ENCODE data around the gene PPP1R13L. TPM values are rescaled to one million over a fixed set of nuclear protein-coding genes. Genes with fewer than 3 reads are reported as not detected.

The PPP1R13L gene
- total RNA-seq, 1 donor from 2014 or later: 5.1 TPM

DNA sequence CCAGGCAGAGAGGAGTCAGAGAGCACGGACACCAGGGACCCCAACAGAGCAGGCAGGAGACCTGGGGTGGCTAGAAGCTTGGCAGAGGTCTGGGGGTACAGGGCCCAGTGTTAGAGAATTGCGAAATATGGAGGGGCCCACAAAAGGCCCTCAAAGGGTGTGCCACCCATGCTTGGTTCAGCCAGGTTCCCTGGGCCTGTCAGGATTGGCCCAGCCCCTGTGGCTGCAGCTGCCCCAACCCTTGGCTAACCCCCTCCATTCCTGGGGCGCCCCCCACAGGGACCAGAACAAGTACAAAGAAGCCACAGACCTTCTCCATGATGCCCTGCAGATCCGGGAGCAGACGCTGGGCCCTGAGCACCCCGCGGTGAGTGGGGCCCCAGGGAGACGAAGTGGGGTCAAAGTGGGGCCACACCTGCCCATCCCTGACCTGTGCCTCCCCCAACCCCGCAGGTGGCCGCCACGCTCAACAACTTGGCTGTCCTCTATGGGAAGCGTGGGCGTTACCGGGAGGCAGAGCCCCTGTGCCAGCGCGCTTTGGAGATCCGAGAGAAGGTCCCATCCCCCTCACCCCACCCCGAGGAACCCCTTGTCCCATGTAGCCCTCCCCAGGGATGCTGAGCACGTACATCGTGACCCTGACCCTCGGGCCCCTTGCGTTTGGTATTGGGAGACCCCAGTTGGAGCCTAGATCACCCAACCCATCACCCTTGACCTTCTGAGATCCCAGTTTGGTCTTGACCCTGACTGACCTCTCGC is 56.3 kb downstream of the PPP1R13L start:
- DNase-seq (no peak), ATAC-seq (ENCODE audit: low read depth) (no peak)
- H3K4me1 Mint-ChIP-seq: no peaks in the 10 kb centered on the region
- no peaks in the 10 kb centered on the region for H3K9me3 Mint-ChIP-seq
- TF ChIP-seq CTCF (IDR thresholded peaks at IDR 0.05): no peak
- no peak overlapping the region for H3K27ac Mint-ChIP-seq
- ChIA-PET POLR2A (no interaction called here), CTCF (no interaction called here)
- intact Hi-C loops (cut with micrococcal nuclease): no loop called here
- peaks cover 21% of the 10 kb centered on the region for H3K36me3 Mint-ChIP-seq (ENCODE audit: low read depth)
- H3K4me3 Mint-ChIP-seq: no peak overlapping the region
- H3K27me3 Mint-ChIP-seq: peaks cover 10% of the 10 kb centered on the region

DNA sequence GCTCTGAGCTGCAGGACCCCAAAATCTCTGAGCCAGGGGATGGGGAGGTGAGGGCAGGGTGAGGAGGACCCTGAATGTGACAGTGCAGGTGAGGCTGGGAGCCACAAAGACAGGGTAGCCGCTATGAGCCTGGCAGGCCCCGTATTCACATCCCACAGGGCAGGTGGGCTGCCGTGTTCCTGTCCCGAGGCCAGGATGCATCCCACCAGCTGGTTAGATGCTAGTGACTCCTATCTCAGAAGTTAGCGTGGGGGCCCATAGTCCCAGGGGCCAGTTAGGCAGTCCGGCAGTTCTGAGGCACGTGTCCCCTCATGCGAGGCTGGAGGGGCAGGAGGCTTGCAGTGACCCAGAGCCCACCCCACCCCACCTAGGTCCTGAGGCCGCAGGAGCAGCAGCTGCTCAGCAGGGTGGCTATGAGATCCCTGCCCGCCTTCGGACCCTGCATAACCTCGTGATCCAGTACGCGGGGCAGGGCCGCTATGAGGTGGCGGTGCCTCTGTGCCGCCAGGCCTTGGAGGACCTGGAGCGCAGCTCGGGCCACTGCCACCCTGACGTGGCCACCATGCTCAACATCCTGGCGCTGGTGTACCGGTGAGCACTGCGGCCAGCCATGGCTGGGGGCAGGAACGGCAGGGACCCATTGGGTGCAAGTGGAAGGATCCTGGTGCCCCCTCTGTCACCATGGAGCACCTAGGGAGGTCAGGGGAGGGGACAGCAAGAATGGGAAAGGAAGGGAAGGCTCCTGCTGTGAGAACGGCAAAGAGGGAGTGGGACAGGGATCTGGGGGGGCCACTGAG is 57.1 kb downstream of the PPP1R13L start:
- CTCF ChIA-PET: no interaction called here
- POLR2A ChIA-PET: no interaction called here

GRCh38 chr19:45346449-45346848 is 58.4 kb downstream of the PPP1R13L start:
- no peak for TF ChIP-seq CTCF (IDR thresholded peaks at IDR 0.05)
- intact Hi-C loops (cut with micrococcal nuclease): no loop called here
- DNase-seq (no peak), ATAC-seq (ENCODE audit: low read depth) (no peak)
- H3K27me3 Mint-ChIP-seq: peaks cover 10% of the 10 kb centered on the region
- H3K27ac Mint-ChIP-seq: no peak overlapping the region
- H3K4me1 Mint-ChIP-seq: no peaks in the 10 kb centered on the region
- H3K36me3 Mint-ChIP-seq (ENCODE audit: low read depth): peaks cover 8% of the 10 kb centered on the region
- no peaks in the 10 kb centered on the region for H3K9me3 Mint-ChIP-seq
- CTCF ChIA-PET: no interaction called here
- no peak overlapping the region for H3K4me3 Mint-ChIP-seq
- POLR2A ChIA-PET: no interaction called here

More for the DNA sequence above, 57.1 kb downstream of the PPP1R13L start:
- TF ChIP-seq CTCF (IDR thresholded peaks at IDR 0.05): no peak
- H3K9me3 Mint-ChIP-seq: no peaks in the 10 kb centered on the region
- H3K4me3 Mint-ChIP-seq: no peak overlapping the region
- ATAC-seq (ENCODE audit: low read depth) (no peak), DNase-seq (no peak)
- H3K36me3 Mint-ChIP-seq (ENCODE audit: low read depth): peaks cover 15% of the 10 kb centered on the region
- H3K27ac Mint-ChIP-seq: no peak overlapping the region
- H3K4me1 Mint-ChIP-seq: no peaks in the 10 kb centered on the region
- intact Hi-C loops (cut with micrococcal nuclease): no loop called here
- peaks cover 10% of the 10 kb centered on the region for H3K27me3 Mint-ChIP-seq

GRCh38 chr19:45345506-45345860 is 59.4 kb downstream of the PPP1R13L start:
- Mint-ChIP-seq H3K27me3 (peaks cover 10% of the 10 kb centered on the region), H3K36me3 (ENCODE audit: low read depth) (peaks cover 2% of the 10 kb centered on the region), H3K4me3 (no peak overlapping the region), H3K27ac (no peak overlapping the region), H3K9me3 (no peaks in the 10 kb centered on the region), H3K4me1 (no peaks in the 10 kb centered on the region)
- DNase-seq: no peak
- TF ChIP-seq CTCF (IDR thresholded peaks at IDR 0.05): no peak
- ATAC-seq (ENCODE audit: low read depth): no peak
- intact Hi-C loops (cut with micrococcal nuclease): no loop called here
- POLR2A ChIA-PET: no interaction called here
- CTCF ChIA-PET: no interaction called here

- Mint-ChIP-seq H3K27ac (no peak overlapping the region), H3K27me3 (peaks cover 13% of the 10 kb centered on the region), H3K9me3 (no peaks in the 10 kb centered on the region), H3K36me3 (ENCODE audit: low read depth) (no peaks in the 10 kb centered on the region), H3K4me1 (peaks cover 4% of the 10 kb centered on the region), H3K4me3 (no peak overlapping the region)
- intact Hi-C loops (cut with micrococcal nuclease): no loop called here
- no peak for TF ChIP-seq CTCF (IDR thresholded peaks at IDR 0.05)
- CTCF ChIA-PET: no interaction called here
- ATAC-seq (ENCODE audit: low read depth) (no peak), DNase-seq (no peak)
- POLR2A ChIA-PET: no interaction called here
Observed at GRCh38 chr19:45344621-45345505, 60.0 kb downstream of the PPP1R13L start.

Data from activated B cell treated with CpG ODN at 0.5 μM for 24 hours (primary cell).